Central memory CD4-positive, alpha-beta T cell (primary cell): ENCODE data around the gene FIG4.
"Not testable (repeated sequence)": the region's sequence is repeated elsewhere in the genome, so short reads cannot be mapped to it uniquely, and the experiment has no call there.

ENCODE experiments used
- DNase-seq: peaks from one replicate; pipeline ENCODE4 v3.0.0; 2022
- total RNA-seq, 3 experiments: gene quantifications; one replicate each; lab custom pipeline; 2026; lab: John Stamatoyannopoulos, UW

Gene FIG4
- 14.0 to 29.0 (median 15.8) reads per million in 3 experiments for total RNA-seq

DNA sequence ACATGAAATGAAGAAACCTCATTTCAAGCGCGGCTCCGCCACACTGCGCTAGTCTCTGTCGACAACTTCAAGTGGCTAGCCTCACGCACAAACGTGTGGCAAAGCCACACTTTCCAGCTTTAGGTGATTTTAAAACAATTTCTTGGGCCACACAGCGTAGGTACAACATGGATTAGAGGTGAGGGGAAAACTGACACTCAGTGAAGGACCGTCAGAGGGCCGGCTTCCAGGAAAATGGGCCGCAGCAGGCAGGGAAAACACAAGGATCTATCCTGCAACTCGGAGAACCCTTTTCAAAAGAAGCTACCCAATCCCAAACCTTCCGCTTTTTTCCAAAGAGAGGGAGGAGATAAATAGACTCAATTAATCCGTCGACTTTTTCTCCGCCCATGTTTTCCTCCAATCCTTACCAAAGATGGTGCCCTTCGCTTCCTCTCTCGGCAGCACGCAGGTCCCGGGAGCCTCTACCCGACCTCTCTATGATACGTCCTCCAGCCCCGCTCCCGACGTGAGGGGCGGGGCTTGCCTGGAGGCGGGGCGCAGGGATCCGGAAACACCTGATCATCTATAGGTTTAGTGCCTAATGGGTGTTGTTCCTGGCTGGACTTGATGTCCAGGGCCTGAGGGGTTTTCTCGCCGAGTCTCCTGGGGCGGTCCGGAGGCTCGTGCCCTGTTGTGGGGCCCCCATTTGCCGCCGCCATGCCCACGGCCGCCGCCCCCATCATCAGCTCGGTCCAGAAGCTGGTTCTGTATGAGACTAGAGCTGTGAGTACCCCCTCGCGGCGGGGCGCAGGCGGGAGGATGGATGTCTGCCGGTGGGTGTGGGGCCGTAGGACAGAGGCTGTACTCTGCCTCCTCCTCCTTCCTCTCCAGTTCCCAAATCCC lies at the start of gene FIG4, which contains the start of gene AK9:
Gene FIG4 (plus strand): TSS at position 560 of the 885 bp plus-strand sequence. CDS start 140 bp downstream, at position 700.
Gene AK9 (minus strand): TSS at position 466 of the 885 bp plus-strand sequence. CDS start 15,457 bp downstream, outside the sequence.
- DNase-seq, result peak; percentile 83

- no peak for DNase-seq
These were observed 47.0 kb upstream of the FIG4 start for GRCh38 chr6:109644131-109644530.

DNA sequence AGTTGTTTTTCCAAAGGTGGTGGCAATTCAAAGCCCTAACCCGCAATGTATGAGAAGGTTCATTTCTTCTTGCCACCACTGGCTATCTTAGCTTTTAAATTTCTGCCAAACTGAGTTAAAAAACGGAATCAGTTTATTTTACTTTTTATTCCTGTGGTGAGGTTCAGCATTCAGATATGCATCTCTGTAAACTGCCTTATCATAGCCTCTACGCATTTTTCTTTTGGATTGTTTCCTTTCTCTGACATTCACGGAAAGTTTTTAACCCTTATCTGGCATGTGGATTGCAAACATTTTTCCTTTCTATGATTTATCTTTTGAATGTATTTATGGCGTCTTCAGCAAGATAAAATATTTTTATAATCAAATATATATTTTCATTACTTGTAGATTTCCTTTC lies 37.8 kb upstream of the FIG4 start:
- DNase-seq, result no peak

DNA sequence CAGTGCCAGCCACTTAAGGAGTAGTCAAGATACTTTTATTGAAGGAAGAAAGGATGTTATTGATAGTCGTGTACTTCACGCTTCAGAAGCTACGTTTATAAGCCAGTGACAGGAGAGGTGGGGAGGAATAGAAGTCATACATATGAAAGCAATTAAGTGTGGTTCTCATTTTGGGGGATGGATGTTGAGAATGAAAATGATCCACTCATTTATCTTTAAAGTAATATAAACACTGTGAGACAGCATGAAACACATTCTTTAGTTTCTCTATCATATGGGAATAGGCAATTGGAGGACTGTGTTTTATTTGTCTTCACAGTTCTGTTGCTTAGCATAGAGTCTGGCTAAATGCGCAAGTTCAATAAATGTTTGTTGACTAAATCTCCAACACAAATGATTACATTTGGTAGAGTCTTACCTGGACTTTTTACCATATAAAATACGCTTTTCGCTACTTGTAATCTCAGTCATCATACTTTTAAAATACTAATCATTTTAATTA lies 35.3 kb upstream of the FIG4 start:
- no peak for DNase-seq

DNA sequence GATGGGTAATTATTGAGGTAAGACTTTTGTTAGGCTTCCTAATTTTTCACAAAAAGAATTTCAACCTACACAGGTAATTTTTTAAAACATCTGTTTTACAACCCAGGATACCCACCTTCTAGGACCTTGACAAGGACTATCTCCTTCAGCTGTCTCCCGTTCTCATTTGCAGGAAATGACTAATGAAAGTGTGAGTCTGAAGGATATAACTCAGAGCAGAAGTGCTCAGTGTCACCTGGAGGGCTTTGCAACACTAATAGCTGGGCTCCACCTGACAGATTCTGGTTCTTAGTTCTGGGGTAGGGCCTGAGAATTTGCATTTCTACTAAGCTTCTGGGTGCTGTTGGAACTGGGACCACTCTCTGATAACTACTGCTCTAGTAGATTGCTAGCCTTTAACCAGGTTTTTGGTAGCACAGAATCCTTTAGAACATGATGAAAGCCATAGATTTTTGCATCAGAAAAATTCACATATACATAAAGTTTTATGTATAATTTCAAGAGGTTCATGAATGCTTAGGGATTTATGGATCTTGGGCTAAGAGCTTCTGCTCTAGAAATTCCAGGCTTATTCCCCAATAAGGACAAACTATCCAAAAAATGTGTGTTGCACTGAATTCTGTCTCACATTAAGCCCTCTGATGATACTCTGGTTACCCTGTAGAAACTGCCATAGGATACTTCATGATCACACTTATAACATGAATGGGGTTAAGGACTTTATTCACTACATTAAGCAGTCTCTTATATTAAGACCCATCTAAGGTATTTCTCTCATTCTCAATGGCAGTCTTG lies 30.4 kb upstream of the FIG4 start:
- DNase-seq, result no peak

DNA sequence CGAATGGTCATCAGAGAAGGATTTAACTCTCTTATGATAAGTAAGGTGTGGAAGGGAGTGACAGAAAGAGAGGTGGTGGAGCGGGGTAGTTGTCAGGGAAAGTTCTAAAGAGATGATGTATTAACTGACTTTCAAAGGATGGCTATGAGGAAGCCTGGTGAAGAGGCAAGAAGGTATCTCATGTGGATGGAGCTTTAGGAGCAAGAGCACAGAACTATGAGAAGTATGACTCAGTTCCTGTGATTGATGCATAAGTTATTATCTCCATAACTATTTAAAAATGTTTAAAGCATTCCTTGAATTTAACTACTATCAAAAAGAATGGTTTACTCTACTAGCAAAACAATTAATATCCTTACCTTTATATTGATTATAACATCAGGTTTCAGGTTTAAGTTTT lies 28.9 kb upstream of the FIG4 start:
- no peak for DNase-seq

- DNase-seq, result no peak
These were observed 21.3 kb upstream of the FIG4 start for GRCh38 chr6:109669811-109670210.

DNA sequence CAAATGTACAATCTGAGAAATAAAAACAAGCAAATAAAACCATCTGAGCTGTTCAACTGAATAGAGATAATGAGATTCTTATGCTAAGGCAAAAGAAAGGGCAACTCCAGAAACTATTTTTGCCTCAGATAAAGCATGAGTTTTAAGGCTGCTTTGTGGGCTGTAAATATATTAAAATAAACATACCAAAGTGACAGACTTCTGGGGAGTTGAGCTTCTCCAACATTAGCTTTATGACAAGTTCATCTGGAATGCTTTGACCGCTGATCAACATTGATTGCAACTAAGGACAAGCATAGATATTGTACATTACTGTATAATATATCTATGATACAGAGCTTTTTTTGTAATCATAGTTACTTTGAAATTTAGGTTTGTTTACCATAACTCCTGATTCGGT lies 19.4 kb upstream of the FIG4 start:
- no peak for DNase-seq

GRCh38 chr6:109672175-109672574 lies 18.9 kb upstream of the FIG4 start:
- DNase-seq, result no peak

- no peak for DNase-seq
These were observed 18.3 kb upstream of the FIG4 start for GRCh38 chr6:109672839-109673238.

GRCh38 chr6:109676724-109677123 lies 14.4 kb upstream of the FIG4 start:
- DNase-seq, result no peak

- no peak for DNase-seq
These were observed 12.9 kb upstream of the FIG4 start for GRCh38 chr6:109678240-109678639.

DNA sequence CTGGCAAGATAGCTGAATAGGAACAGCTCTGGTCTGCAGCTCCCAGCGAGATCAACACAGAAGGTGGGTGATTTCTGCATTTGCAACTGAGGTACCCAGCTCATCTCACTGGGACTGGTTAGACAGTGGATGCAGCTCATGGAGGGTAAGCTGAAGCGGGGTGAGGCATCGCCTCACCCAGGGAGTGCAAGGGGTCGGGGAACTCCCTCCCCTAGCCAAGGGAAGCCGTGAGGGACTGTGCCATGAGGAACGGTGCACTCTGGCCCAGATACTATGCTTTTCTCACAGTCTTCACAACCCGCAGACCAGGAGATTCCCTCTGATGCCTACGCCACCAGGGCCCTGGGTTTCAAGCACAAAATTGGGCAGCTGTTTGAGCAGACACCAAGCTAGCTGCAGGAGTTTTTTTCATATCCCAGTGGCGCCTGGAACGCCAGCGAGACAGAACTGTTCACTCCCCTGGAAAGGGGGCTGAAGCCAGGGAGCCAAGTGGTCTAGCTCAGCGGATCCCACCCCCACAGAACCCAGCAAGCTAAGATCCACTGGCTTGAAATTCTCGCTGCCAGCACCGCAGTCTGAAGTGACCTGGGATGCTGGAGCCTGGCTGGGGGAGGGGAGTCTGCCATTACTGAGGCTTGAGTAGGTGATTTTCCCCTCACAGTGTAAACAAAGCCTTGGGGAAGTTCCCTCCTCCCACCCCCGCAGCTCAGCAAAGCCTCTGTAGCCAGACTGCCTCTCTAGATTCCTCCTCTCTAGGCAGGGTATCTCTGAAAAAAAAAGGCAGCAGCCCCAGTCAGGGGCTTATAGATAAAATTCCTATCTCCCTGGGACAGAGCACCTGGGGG lies 12.2 kb upstream of the FIG4 start:
- DNase-seq, result not testable (repeated sequence)

DNA sequence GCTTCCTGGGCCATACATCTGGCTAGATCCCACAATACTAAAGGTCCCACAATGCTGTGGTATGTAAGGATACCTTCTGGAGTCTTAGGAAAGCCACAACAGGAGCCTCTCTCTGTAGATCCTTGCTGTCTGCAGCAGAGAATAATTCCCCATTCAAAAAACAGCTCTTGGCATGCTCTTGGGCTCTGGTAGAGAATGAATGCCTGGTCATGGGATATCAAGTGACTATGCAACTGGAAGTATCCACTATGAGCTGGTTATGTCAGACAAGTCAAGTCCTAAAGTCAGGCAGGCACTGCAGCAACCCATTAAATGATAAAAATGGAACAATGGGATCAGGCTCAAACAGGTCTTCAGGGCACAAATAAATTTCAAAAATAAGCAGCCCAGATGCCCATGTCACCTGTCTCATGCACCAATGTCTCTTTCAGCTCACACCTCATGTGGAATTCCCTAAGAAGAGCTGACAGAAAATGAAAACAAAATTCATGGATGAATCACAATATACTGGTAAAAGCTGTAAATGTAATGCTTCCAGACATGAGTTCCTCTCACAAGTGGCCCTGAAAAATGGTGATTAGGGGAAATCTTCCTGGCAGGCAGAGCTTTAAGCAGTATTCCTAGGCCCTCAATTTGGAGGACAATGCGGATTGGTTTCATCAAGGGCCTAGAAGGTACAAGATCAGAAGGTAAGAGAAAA lies 4.4 kb upstream of the FIG4 start:
- DNase-seq, result no peak

- DNase-seq, result no peak
These were observed 3.8 kb upstream of the FIG4 start for GRCh38 chr6:109687271-109687761.

DNA sequence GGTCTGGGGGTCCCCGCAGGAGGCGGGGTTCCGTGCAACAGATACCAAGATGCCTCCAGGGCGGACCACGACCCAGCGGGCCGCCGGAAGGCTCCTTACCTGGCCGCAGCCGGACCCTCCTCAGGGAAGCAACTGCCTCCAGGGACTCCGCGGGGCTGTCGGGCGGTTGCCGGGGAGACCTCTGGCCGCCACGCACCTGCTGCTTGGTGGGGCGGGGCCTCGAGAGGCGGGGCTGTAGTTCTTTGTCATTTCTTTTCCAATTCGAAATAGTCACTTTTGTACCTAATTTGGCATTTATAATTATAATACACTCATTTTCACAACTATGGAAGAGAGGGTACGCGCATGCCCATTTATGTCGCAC lies 741 bp upstream of the FIG4 start:
- DNase-seq, result peak; percentile 46

DNA sequence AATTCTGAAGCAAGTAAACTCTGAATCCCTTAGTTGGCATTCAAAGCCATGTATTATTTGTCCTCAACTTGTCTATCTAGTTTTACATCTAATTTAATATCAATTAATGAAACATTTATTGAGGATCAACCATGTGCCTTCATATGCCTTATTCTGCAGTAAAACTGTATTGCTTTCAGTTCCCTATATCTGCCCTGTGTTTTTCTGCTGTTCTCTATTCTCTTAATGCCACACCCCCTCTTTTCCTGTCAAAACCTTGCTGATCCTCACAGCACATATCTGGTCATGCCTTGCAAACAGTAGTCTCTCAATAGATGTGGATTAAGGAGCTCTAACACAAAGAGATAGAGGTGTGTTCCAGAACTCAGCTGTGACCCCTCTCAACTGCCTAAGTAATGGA lies 2.0 kb downstream of the FIG4 start:
- no peak for DNase-seq

GRCh38 chr6:109695468-109695867 lies 4.4 kb downstream of the FIG4 start:
- no peak for DNase-seq

DNA sequence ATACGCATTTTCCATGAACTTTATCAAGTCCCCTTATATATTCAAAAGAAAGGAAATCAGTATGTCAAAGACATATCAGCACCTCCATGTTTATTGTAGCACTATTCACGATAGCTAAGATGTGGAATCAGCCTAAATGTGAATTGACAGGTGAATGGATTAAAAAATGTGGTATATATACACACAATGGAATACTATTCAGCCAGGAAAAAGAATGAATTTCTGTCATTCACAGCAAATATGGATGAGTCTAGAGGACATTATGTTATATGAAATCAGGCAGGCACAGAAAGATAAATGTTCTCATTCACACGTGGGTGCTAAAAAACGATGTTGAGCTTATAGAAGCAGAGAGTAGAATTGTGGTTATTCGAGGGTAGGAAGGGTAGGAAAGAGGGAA lies 5.3 kb downstream of the FIG4 start:
- DNase-seq, result no peak

DNA sequence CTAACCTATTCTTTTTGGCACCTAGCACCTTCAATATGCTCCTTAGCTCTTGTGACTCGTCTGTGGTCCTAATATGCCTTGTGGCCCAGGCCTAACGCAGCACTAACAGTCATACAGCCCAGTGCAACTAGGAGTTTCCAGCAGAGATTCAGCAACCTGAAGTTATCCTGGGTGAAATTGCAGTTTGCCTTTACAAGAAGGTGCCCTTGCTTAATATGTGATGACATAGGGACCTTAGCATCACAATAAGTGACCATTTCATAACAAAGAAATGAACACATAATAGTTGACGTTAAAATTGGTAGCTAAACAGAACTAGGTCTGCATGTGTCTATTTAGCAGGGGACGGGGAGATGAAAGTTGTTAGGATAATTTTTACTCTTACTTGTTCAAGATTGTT lies 10.1 kb downstream of the FIG4 start:
- DNase-seq, result no peak

DNA sequence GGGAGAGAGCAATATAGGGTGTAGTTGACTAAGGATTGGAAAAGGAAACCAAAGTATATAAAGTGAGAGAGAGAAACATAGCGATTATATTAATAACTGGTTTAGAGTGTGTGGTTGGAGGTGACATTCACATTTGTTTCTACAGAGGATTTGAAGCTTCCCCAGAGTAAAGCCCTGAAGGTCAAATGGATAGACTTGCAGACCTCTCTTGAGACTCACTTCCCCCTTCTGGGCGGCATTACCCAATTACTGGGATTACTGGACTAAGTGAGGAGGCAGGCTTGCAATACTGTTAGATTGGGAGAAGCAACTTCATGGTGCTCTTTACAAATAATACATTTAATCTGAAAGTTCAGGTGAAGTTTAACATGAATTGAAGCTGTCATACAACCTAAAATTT lies 10.7 kb downstream of the FIG4 start:
- no peak for DNase-seq

GRCh38 chr6:109702791-109703190 lies 11.7 kb downstream of the FIG4 start:
- DNase-seq, result no peak
